GM12872 (cell line): ENCODE data around the gene LIFR.

Experiments used
- CTCF ChIP-seq: IDR thresholded peaks from 3 replicates; pipeline ENCODE4 v1.5.1; 2011; ENCODE audit warnings: low read depth, mild to moderate bottlenecking, low read length, moderate library complexity; ENCODE audit not compliant: insufficient read depth

The LIFR gene

GRCh38 chr5:38579105-38579504 lies 22.7 kb upstream of the LIFR start:
- TF ChIP-seq CTCF, result no peak

GRCh38 chr5:38576961-38577684 lies 20.7 kb upstream of the LIFR start:
- TF ChIP-seq CTCF, result no peak

- TF ChIP-seq CTCF, result no peak
Measured at GRCh38 chr5:38576442-38576841, 20.0 kb upstream of the LIFR start.

- TF ChIP-seq CTCF, result no peak
Measured at GRCh38 chr5:38575476-38575875, 19.0 kb upstream of the LIFR start.

- no peak for TF ChIP-seq CTCF
Measured at GRCh38 chr5:38574009-38574408, 17.6 kb upstream of the LIFR start.

- TF ChIP-seq CTCF, result no peak
Measured at GRCh38 chr5:38573521-38573920, 17.1 kb upstream of the LIFR start.

- no peak for TF ChIP-seq CTCF
Measured at GRCh38 chr5:38569180-38569579, 12.7 kb upstream of the LIFR start.
